Mesendoderm (in vitro differentiated cells): ENCODE results near the gene AZGP1. TPM values are rescaled to one million over a fixed set of nuclear protein-coding genes. Genes with fewer than 3 reads are reported as not detected.

Source experiments
- DNase-seq: peaks from one replicate; pipeline ENCODE4 v3.0.0; 2013
- H2AK5ac ChIP-seq: 2 replicates; pipeline ENCODE4 v1.6.1; 2013; ENCODE audit warnings: low read length, inconsistent platforms
- H2BK120ac ChIP-seq: 2 replicates; pipeline ENCODE4 v1.6.1; 2013; ENCODE audit warnings: low read depth, mild to moderate bottlenecking, low read length, moderate library complexity, mixed read lengths
- H2BK15ac ChIP-seq: replicated peaks from 2 replicates; pipeline ENCODE4 v1.6.1; 2013; ENCODE audit warnings: low read depth, mild to moderate bottlenecking, moderate library complexity
- H2BK5ac ChIP-seq: 2 replicates; pipeline ENCODE4 v1.6.1; 2013; ENCODE audit warnings: low read length, inconsistent platforms
- H3K18ac ChIP-seq: 2 replicates; pipeline ENCODE4 v1.6.1; 2013; ENCODE audit warnings: mild to moderate bottlenecking, low read length, mixed read lengths
- H3K23ac ChIP-seq: one replicate; pipeline ENCODE4 v1.6.1; 2013; ENCODE audit warnings: low read length
- H3K27ac ChIP-seq: 2 replicates; pipeline ENCODE4 v1.5.1; 2013; ENCODE audit warnings: low read depth, mild to moderate bottlenecking, inconsistent platforms, low read length, moderate library complexity
- H3K27me3 ChIP-seq: 2 replicates; pipeline ENCODE4 v1.6.1; 2013; ENCODE audit warnings: low read length, control low read depth, mild to moderate bottlenecking, inconsistent platforms; ENCODE audit not compliant: insufficient read depth, poor library complexity
- H3K36me3 ChIP-seq: 2 replicates; pipeline ENCODE4 v1.6.1; 2013; ENCODE audit warnings: low read length, inconsistent platforms; ENCODE audit not compliant: control insufficient read depth, insufficient read depth
- H3K4ac ChIP-seq: one replicate; pipeline ENCODE4 v1.6.1; 2013; ENCODE audit warnings: low read depth, mild to moderate bottlenecking, low read length, moderate library complexity
- H3K4me1 ChIP-seq: 2 replicates; pipeline ENCODE4 v1.6.1; 2013; ENCODE audit warnings: low read depth, low read length, inconsistent platforms; ENCODE audit not compliant: control insufficient read depth
- H3K4me2 ChIP-seq: 2 replicates; pipeline ENCODE4 v1.6.1; 2013; ENCODE audit warnings: low read length
- H3K4me3 ChIP-seq: 2 replicates; pipeline ENCODE4 v1.5.1; 2013; ENCODE audit warnings: mild to moderate bottlenecking, low read length
- H3K56ac ChIP-seq: one replicate; pipeline ENCODE4 v1.6.1; 2013; ENCODE audit warnings: low read length
- H3K79me1 ChIP-seq: 2 replicates; pipeline ENCODE4 v1.6.1; 2013; ENCODE audit warnings: low read length, inconsistent platforms
- H3K79me2 ChIP-seq: 2 replicates; pipeline ENCODE4 v1.6.1; 2013; ENCODE audit warnings: mild to moderate bottlenecking, low read length; ENCODE audit not compliant: control insufficient read depth, insufficient read depth
- H3K9ac ChIP-seq: 2 replicates; pipeline ENCODE4 v1.6.1; 2013; ENCODE audit warnings: low read length, inconsistent platforms
- H4K5ac ChIP-seq: one replicate; pipeline ENCODE4 v1.6.1; 2013; ENCODE audit warnings: low read length
- H4K8ac ChIP-seq: one replicate; pipeline ENCODE4 v1.6.1; 2013; ENCODE audit warnings: low read depth, mild to moderate bottlenecking, control low read depth, low read length, moderate library complexity
- WGBS: extraction: QIAGEN DNeasy Blood & Tissue Kit; methylation state at CpG from one replicate; pipeline ENCODE4 v1.1.7; 2013; ENCODE audit warnings: low lambda C conversion rate, missing lambda C conversion rate; ENCODE audit not compliant: insufficient coverage; ENCODE audit errors: extremely low coverage; 5-methylcytosine and 5-hydroxymethylcytosine counted together
- polyA plus RNA-seq, 2 experiments: library from polyadenylated mRNA; stranded (reverse); fragments of 200-250 nt; gene quantifications; one replicate each; pipeline ENCODE4 v1.2.3, GENCODE V29; 2013

AZGP1 gene
- polyA plus RNA-seq (2013, experiment 1 of 2): 0.08 TPM
- 0.06 TPM for polyA plus RNA-seq (2013, experiment 2 of 2)

DNA sequence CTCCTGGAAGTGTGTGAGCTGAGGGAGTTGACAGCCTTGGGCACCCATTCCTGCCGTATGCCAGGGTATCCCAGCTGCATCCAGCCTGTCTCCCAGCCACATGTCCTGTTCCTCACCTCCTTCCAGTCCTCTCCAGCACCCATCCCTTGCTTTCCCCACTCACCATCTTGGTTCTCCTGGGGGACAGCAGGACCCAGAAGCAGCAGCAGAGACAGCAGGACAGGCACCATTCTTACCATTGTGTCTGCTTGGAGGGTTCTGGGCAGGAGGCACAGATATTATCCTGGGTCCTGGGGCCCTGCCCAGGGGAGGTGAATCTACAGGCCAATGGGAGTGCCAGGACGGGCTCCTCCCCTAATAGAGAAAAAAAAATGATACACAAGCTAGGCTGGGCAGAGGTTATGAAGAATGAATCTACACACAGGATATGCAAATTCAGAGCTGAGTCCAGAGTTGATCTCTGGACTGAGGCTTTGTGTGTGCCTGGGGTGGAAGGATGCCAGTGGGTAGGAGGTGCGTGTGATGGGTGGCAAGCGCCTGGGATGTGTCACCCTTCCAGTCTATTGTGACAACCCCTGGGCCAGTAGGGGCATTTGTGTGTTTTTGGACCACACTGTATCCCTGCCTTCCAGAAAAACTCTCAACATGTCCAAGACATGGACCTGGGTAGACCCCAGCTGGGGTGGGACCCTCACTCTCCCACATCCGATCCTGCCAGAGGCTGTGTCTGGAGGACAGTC lies at the start of gene AZGP1:
TSS of gene AZGP1 (minus strand) at position 250 of the 740 bp plus-strand sequence. CDS start at position 239, 11 bp downstream.
- Histone ChIP-seq H3K56ac (no peak within 1 kb of the TSS), H2BK120ac (no peak within 1 kb of the TSS), H3K9ac (no peak within 1 kb of the TSS), H3K23ac (no peak within 1 kb of the TSS), H2BK15ac (no peak within 1 kb of the TSS), H3K79me2 (no peaks in the 10 kb centered on the region), H3K4me2 (no peak within 1 kb of the TSS), H4K5ac (no peak within 1 kb of the TSS), H3K27me3 (no peaks in the 10 kb centered on the region), H3K27ac (no peak within 1 kb of the TSS), H2BK5ac (no peak within 1 kb of the TSS), H2AK5ac (no peak within 1 kb of the TSS), H3K18ac (no peak within 1 kb of the TSS), H3K4me3 (no peak within 1 kb of the TSS), H3K36me3 (no peaks in the 10 kb centered on the region), H3K79me1 (no peaks in the 10 kb centered on the region), H3K4ac (no peak within 1 kb of the TSS), H4K8ac (no peak within 1 kb of the TSS), H3K4me1 (no peaks in the 10 kb centered on the region)
- no CpG with 5 or more reads among the region's 5 CpGs for WGBS
- no peak for DNase-seq

DNA sequence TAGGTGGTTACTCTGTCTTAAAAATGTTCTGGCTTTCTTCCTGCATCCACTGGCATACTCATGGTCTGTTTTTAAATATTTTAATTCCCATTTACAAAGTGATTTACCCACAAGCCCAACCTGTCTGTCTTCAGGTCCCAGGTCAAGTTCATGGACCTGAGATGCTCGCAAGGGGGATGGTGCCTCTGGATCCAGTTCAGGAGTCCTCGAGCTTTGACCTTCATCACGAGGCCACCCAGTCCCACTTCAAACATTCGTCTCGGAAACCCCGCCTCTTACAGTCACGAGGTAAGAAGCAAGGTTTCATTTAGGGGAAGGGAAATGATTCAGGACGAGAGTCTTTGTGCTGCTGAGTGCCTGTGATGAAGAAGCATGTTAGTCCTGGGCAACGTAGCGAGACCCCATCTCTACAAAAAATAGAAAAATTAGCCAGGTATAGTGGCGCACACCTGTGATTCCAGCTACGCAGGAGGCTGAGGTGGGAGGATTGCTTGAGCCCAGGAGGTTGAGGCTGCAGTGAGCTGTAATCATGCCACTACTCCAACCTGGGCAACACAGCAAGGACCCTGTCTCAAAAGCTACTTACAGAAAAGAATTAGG lies 48.3 kb upstream of the AZGP1 start:
- H4K8ac ChIP-seq: no peak overlapping the region
- DNase-seq: no peak
- H2BK15ac ChIP-seq: no peak overlapping the region
- H2AK5ac ChIP-seq: no peak overlapping the region
- H2BK5ac ChIP-seq: no peak overlapping the region
- H3K56ac ChIP-seq: no peak overlapping the region
- peaks cover 8% of the 10 kb centered on the region for H3K79me2 ChIP-seq
- no peak overlapping the region for H2BK120ac ChIP-seq
- H3K4me2 ChIP-seq: no peak overlapping the region
- no peak overlapping the region for H3K23ac ChIP-seq
- H3K4ac ChIP-seq: no peak overlapping the region
- peaks cover 3% of the 10 kb centered on the region for H3K79me1 ChIP-seq
- WGBS: no CpG with 5 or more reads among the region's 12 CpGs
- no peaks in the 10 kb centered on the region for H3K27me3 ChIP-seq
- peaks cover 6% of the 10 kb centered on the region for H3K36me3 ChIP-seq
- H3K4me3 ChIP-seq: no peak overlapping the region
- H3K27ac ChIP-seq: no peak overlapping the region
- H3K9ac ChIP-seq: no peak overlapping the region
- no peak overlapping the region for H4K5ac ChIP-seq
- no peaks in the 10 kb centered on the region for H3K4me1 ChIP-seq
- no peak overlapping the region for H3K18ac ChIP-seq

DNA sequence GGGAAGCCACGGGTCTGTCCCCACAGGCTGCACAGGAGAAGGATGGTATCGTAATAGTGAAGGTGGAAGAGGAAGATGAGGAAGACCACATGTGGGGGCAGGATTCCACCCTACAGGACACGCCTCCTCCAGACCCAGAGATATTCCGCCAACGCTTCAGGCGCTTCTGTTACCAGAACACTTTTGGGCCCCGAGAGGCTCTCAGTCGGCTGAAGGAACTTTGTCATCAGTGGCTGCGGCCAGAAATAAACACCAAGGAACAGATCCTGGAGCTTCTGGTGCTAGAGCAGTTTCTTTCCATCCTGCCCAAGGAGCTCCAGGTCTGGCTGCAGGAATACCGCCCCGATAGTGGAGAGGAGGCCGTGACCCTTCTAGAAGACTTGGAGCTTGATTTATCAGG lies 47.7 kb upstream of the AZGP1 start:
- Histone ChIP-seq H3K4me1 (no peaks in the 10 kb centered on the region), H3K27me3 (no peaks in the 10 kb centered on the region), H3K23ac (no peak overlapping the region), H3K56ac (no peak overlapping the region), H3K36me3 (peaks cover 6% of the 10 kb centered on the region), H4K5ac (no peak overlapping the region), H3K9ac (no peak overlapping the region), H3K4me2 (no peak overlapping the region), H3K4me3 (no peak overlapping the region), H4K8ac (no peak overlapping the region), H2AK5ac (no peak overlapping the region), H3K79me1 (peaks cover 7% of the 10 kb centered on the region), H2BK5ac (no peak overlapping the region), H3K79me2 (peaks cover 13% of the 10 kb centered on the region), H2BK120ac (no peak overlapping the region), H3K27ac (no peak overlapping the region), H2BK15ac (no peak overlapping the region), H3K4ac (no peak overlapping the region), H3K18ac (no peak overlapping the region)
- DNase-seq: no peak
- no CpG with 5 or more reads among the region's 12 CpGs for WGBS

DNA sequence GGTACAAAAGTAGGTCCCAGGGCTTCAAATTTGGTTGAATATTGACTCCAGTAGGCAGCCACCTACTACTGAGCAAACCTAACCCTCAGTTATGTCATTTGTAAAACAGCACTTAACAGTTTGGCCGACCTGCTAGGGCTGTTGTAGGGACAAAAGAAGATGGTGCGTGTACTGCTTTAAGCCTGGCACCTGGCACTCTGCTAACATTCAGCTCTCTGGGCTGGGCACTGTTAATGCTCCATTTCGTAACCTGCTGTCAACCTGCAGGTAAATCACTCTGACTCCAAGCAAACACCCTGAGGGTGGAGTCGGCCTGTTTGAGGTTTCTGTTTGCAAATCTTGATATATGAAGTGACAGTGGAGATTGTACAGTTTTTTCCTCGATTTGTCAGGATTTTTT lies 46.8 kb upstream of the AZGP1 start:
- Histone ChIP-seq H2BK5ac (no peak overlapping the region), H3K27me3 (no peaks in the 10 kb centered on the region), H4K8ac (no peak overlapping the region), H3K56ac (no peak overlapping the region), H3K4me1 (no peaks in the 10 kb centered on the region), H2BK120ac (no peak overlapping the region), H2BK15ac (no peak overlapping the region), H3K79me1 (peaks cover 10% of the 10 kb centered on the region), H4K5ac (no peak overlapping the region), H2AK5ac (no peak overlapping the region), H3K23ac (no peak overlapping the region), H3K27ac (no peak overlapping the region), H3K79me2 (peaks cover 19% of the 10 kb centered on the region), H3K9ac (no peak overlapping the region), H3K4ac (no peak overlapping the region), H3K36me3 (peaks cover 6% of the 10 kb centered on the region), H3K4me2 (no peak overlapping the region), H3K18ac (no peak overlapping the region), H3K4me3 (no peak overlapping the region)
- no peak for DNase-seq
- no CpG with 5 or more reads among the region's 5 CpGs for WGBS

DNA sequence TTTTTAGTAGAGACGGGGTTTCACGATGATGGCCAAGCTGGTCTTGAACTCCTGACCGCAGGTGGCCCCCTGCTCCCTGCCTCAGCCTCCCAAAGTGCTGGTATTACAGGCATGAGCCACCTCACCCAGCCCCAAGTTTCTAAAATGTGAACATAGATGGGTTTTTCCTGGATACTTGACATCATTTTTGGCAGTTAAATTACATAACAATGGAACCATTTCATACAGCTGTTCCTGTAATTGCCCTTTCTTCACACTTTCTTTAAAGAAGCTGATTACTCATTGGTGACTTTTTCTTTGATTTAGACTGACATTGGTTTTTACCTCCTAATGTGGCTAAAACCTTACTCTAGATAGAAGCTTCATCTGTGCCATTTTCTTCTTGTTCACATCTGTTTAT lies 45.5 kb upstream of the AZGP1 start:
- Histone ChIP-seq H4K8ac (no peak overlapping the region), H2BK15ac (no peak overlapping the region), H3K36me3 (peaks cover 6% of the 10 kb centered on the region), H3K79me1 (peaks cover 12% of the 10 kb centered on the region), H3K4ac (no peak overlapping the region), H3K9ac (no peak overlapping the region), H2BK120ac (no peak overlapping the region), H3K27ac (no peak overlapping the region), H3K23ac (no peak overlapping the region), H3K79me2 (peaks cover 30% of the 10 kb centered on the region), H3K18ac (no peak overlapping the region), H3K27me3 (no peaks in the 10 kb centered on the region), H4K5ac (no peak overlapping the region), H2AK5ac (no peak overlapping the region), H3K4me1 (no peaks in the 10 kb centered on the region), H3K56ac (no peak overlapping the region), H2BK5ac (no peak overlapping the region), H3K4me3 (no peak overlapping the region), H3K4me2 (no peak overlapping the region)
- WGBS: no CpG with 5 or more reads among the region's 3 CpGs
- DNase-seq: no peak
